HG03460 (cell line): ENCODE data around the gene ZNF888.
"Not testable (repeated sequence)": the region's sequence is repeated elsewhere in the genome, so short reads cannot be mapped to it uniquely, and the experiment has no call there.

Source experiments
- ATAC-seq: cut with Tn5 transposase; IDR thresholded peaks from one replicate; pipeline ENCODE4 v1.9.1; 2021; ENCODE audit not compliant: unreplicated experiment

ZNF888 gene

GRCh38 chr19:52880895-52881389 is 42.3 kb downstream of the ZNF888 start:
- ATAC-seq: no peak

- ATAC-seq: not testable (repeated sequence)
Observed at GRCh38 chr19:52872996-52873395, 50.2 kb downstream of the ZNF888 start.

- no peak for ATAC-seq
Observed at GRCh38 chr19:52871466-52871865, 51.8 kb downstream of the ZNF888 start.

GRCh38 chr19:52868031-52868430 is 55.2 kb downstream of the ZNF888 start:
- not testable (repeated sequence) for ATAC-seq

- ATAC-seq: peak; percentile 95
Observed at GRCh38 chr19:52857378-52858191, 65.6 kb downstream of the ZNF888 start, which contains the start of gene ZNF468. Gene ZNF468, minus strand, starts transcription at chr19:52857619. Its CDS starts 3,347 bp downstream, at chr19:52854272.

GRCh38 chr19:52856540-52857377 is 66.5 kb downstream of the ZNF888 start:
- peak; percentile 20 for ATAC-seq
